GM23248 (cell line): Measurements from ENCODE around the gene HEMK1. TPM values are rescaled to one million over a fixed set of nuclear protein-coding genes. Genes with fewer than 3 reads are reported as not detected.

Experiments used
- DNase-seq: peaks from one replicate; pipeline ENCODE4 v3.0.0-alpha.2; 2015
- H2AFZ ChIP-seq: fragments of 200-600 bp; sonication (generic); 2 replicates; pipeline ENCODE4 v1.6.1; 2016; ENCODE audit warnings: antibody characterized with exemption
- H3F3A ChIP-seq: fragments of 200-600 bp; sonication (generic); 2 replicates; pipeline ENCODE4 v1.6.1; 2016; ENCODE audit warnings: mild to moderate bottlenecking, antibody characterized with exemption, mixed run types; ENCODE audit not compliant: insufficient read depth
- H3K27ac ChIP-seq: fragments of 200-600 bp; sonication (generic); 2 replicates; pipeline ENCODE4 v1.5.1; 2016; ENCODE audit warnings: mild to moderate bottlenecking
- H3K27me3 ChIP-seq: fragments of 200-600 bp; sonication (generic); replicated peaks from 2 replicates; pipeline ENCODE4 v1.6.1; 2016; ENCODE audit warnings: mild to moderate bottlenecking; ENCODE audit not compliant: insufficient read depth
- H3K36me3 ChIP-seq: fragments of 200-600 bp; sonication (generic); 2 replicates; pipeline ENCODE4 v1.6.1; 2016; ENCODE audit warnings: low read depth, mild to moderate bottlenecking
- H3K4me1 ChIP-seq: fragments of 200-600 bp; sonication (generic); 2 replicates; pipeline ENCODE4 v1.6.1; 2016; ENCODE audit warnings: mild to moderate bottlenecking; ENCODE audit not compliant: insufficient read depth
- H3K4me2 ChIP-seq: fragments of 200-600 bp; sonication (generic); one replicate; pipeline ENCODE4 v1.6.1; 2016; ENCODE audit warnings: mild to moderate bottlenecking; ENCODE audit not compliant: unreplicated experiment
- H3K4me3 ChIP-seq: fragments of 200-600 bp; sonication (generic); 2 replicates; pipeline ENCODE4 v1.5.1; 2016; ENCODE audit warnings: mild to moderate bottlenecking
- H3K79me2 ChIP-seq: fragments of 200-600 bp; sonication (generic); 2 replicates; pipeline ENCODE4 v1.6.1; 2016; ENCODE audit warnings: mild to moderate bottlenecking; ENCODE audit not compliant: insufficient read depth
- H3K9ac ChIP-seq: fragments of 200-600 bp; sonication (generic); 2 replicates; pipeline ENCODE4 v1.6.1; 2016; ENCODE audit warnings: mild to moderate bottlenecking
- H3K9me2 ChIP-seq: fragments of 200-600 bp; sonication (generic); 2 replicates; pipeline ENCODE4 v1.6.1; 2016; ENCODE audit warnings: mixed run types, mild to moderate bottlenecking, moderate library complexity; ENCODE audit not compliant: insufficient read depth
- H3K9me3 ChIP-seq: fragments of 200-600 bp; sonication (generic); one replicate; pipeline ENCODE4 v1.6.1; 2017; ENCODE audit warnings: low read depth
- H4K20me1 ChIP-seq: fragments of 200-600 bp; sonication (generic); 2 replicates; pipeline ENCODE4 v1.6.0; 2016; ENCODE audit not compliant: insufficient read depth
- EZH2 ChIP-seq: fragments of 200-600 bp; sonication (generic); IDR thresholded peaks from 2 replicates; pipeline ENCODE4 v1.6.1; 2018; ENCODE audit warnings: antibody characterized with exemption, mild to moderate bottlenecking; ENCODE audit not compliant: insufficient read depth, poor library complexity, severe bottlenecking
- EZH2phosphoT487 ChIP-seq: fragments of 200-600 bp; sonication (generic); IDR thresholded peaks from 2 replicates; pipeline ENCODE4 v1.6.1; 2018; ENCODE audit warnings: antibody characterized with exemption, moderate library complexity, mild to moderate bottlenecking, low read depth; ENCODE audit not compliant: insufficient read depth
- WGBS, 2 experiments: methylation state at CpG; one replicate each; pipeline ENCODE4 v1.1.6; 2015 to 2017; ENCODE audit warnings: low lambda C conversion rate in 2 of 2, low coverage in 1 of 2; ENCODE audit errors: missing lambda C conversion rate in 2 of 2; 5-methylcytosine and 5-hydroxymethylcytosine counted together
- in situ Hi-C: fragments of 300-500 bp; cut with MboI; formaldehyde crosslinking; loops from 2 replicates; pipeline ENCODE4 v1.15.0; 2020
- polyA plus RNA-seq: library from polyadenylated mRNA; unstranded; fragments of >200 nt; fragmentation: Nextera tagmentation; extraction: Ambion mirVana; gene quantifications from 2 replicates; pipeline ENCODE4 v1.2.1, GENCODE V29; 2016
- total RNA-seq: library from RNA; depleted of rRNA; stranded (reverse); fragments of >200 nt; shearing (Covaris generic); gene quantifications from 2 replicates; pipeline ENCODE4 v1.2.3, GENCODE V29; 2014

Gene HEMK1
- total and polyA plus RNA-seq, 2 experiments from 2014 or later = 15.8 to 17.3 TPM

DNA sequence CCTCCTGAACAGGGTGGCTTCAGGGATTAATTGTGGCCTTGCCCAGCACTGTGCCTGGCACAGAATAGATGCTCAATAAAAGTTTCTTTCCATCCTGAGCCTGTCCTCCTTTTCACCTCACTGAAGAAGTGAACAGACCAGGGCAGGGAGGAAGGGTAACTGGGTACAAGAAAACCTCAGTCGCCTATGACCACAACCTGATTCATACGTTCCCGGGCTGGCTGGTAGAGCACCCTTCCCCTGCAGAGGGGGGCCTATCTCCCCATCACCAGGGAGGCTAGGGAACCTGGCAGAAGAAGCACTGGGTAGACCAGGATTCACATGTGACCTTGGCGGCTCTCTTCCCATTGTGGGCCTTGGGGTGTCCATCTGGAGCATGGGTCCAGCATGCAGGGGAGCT lies 38.1 kb upstream of the HEMK1 start:
- no peaks in the 10 kb centered on the region for H3F3A ChIP-seq
- no peak for DNase-seq
- no peaks in the 10 kb centered on the region for H3K79me2 ChIP-seq
- no peak overlapping the region for H3K4me3 ChIP-seq
- no peak overlapping the region for H3K4me2 ChIP-seq
- H3K27me3 ChIP-seq = peaks cover 20% of the 10 kb centered on the region
- TF ChIP-seq EZH2phosphoT487 (no peak), EZH2 (no peak)
- no peaks in the 10 kb centered on the region for H3K4me1 ChIP-seq
- no peaks in the 10 kb centered on the region for H4K20me1 ChIP-seq
- no peak overlapping the region for H3K9ac ChIP-seq
- H3K9me2 ChIP-seq = no peaks in the 10 kb centered on the region
- 56 to 58% methylated on average over 4 of the region's 4 CpGs for WGBS, 2 experiments
- no peak overlapping the region for H3K27ac ChIP-seq
- in situ Hi-C loops = loop anchor here (10.0 to 25.0 kb wide), 2 partner anchors 186 to 319 kb away; partner anchors contain the start of genes RASSF1, SLC38A3 and ZMYND10
- H3K9me3 ChIP-seq = no peaks in the 10 kb centered on the region
- H2AFZ ChIP-seq = no peak overlapping the region
- no peaks in the 10 kb centered on the region for H3K36me3 ChIP-seq

DNA sequence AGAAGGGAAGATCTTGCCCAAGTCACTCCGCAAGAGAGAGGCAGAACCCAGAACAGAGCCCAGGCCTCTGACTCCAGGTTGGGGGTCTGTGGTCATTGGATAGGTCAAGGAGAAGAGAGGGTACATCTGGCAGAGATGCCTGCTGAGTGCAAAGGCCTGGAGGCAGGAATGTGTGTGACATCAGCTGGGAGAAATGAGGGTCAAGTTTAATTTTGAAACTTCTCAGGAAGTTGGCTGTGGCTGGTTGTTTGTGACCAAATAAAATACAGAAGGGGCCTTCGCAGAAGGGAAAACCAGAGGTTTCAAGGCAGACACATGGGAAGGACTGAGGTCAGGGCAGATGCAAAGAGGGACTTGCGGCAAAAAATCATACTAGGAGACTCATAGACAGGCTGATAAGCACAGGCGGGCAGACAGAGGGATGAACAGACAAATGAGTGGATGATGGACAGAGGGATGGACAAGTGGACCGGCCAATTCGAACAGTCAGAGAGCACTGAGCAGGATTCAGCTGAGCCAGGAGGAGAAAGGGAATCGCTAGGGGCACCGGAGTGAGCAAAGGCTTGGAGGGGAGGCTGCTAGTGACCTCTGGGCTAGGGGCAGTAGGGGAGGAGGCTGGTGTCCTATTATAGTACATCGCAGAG lies 37.1 kb upstream of the HEMK1 start:
- Histone ChIP-seq H3K79me2 (no peaks in the 10 kb centered on the region), H3K9ac (no peak overlapping the region), H3K36me3 (no peaks in the 10 kb centered on the region), H3K27me3 (peaks cover 24% of the 10 kb centered on the region), H4K20me1 (no peaks in the 10 kb centered on the region), H3K4me1 (no peaks in the 10 kb centered on the region), H3F3A (no peaks in the 10 kb centered on the region), H3K4me2 (no peak overlapping the region), H3K27ac (no peak overlapping the region), H3K9me2 (no peaks in the 10 kb centered on the region), H2AFZ (no peak overlapping the region), H3K9me3 (no peaks in the 10 kb centered on the region), H3K4me3 (no peak overlapping the region)
- TF ChIP-seq EZH2phosphoT487 (no peak), EZH2 (no peak)
- 78 to 80% methylated on average over 9 of the region's 9 CpGs for WGBS, 2 experiments
- DNase-seq = peak; percentile 24
- in situ Hi-C loops = loop anchor here (10.0 to 25.0 kb wide), 2 partner anchors 187 to 320 kb away; partner anchors contain the start of genes RASSF1, SLC38A3 and ZMYND10

- Histone ChIP-seq H4K20me1 (no peaks in the 10 kb centered on the region), H3K4me3 (no peak overlapping the region), H3K9me3 (no peaks in the 10 kb centered on the region), H3F3A (no peaks in the 10 kb centered on the region), H3K36me3 (no peaks in the 10 kb centered on the region), H3K27me3 (peaks cover 24% of the 10 kb centered on the region), H3K9me2 (no peaks in the 10 kb centered on the region), H3K9ac (no peak overlapping the region), H3K27ac (no peak overlapping the region), H3K4me2 (no peak overlapping the region), H3K4me1 (no peaks in the 10 kb centered on the region), H3K79me2 (no peaks in the 10 kb centered on the region), H2AFZ (no peak overlapping the region)
- no peak for DNase-seq
- no peak for TF ChIP-seq EZH2phosphoT487
- no peak for TF ChIP-seq EZH2
- 58 to 59% methylated on average over 13 of the region's 13 CpGs for WGBS, 2 experiments
- in situ Hi-C loops = loop anchor here (10.0 to 25.0 kb wide), 2 partner anchors 189 to 321 kb away; partner anchors contain the start of genes RASSF1, SLC38A3 and ZMYND10
Measured at GRCh38 chr3:50533316-50533715, 36.0 kb upstream of the HEMK1 start.

DNA sequence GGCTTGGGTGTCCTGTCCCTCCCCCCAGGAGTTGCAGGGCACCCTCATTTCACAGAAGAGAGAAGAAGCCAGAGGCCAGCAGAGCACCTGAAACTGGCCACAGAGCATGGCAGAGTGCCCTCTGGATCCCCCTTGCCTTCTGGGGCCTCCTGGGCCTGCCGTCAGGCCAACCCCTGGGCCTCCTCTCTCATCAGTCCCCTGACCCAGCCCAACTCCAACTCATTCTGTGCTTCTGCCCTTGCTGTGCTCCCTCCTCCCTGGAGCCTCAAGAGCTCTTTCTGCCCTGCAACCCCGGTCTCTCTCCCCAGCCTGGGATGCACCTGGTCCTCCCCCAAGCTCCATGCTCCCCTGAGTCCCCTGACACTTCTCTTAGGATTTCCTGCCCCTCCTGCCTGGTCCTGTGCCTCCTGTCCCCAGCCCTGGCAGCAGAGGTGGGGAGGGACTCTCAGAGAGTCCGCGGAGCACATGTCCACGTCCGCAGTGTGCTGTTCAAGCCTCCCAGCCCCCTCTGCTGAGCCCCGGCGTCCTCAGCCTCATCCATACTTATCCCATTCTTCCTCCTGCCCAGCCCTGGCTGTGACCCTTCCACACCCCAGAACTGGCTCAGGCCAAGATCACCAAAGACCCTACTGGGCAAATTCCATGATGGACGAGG lies 35.4 kb upstream of the HEMK1 start:
- Histone ChIP-seq H3K4me3 (no peak overlapping the region), H3K9ac (no peak overlapping the region), H3K4me2 (no peak overlapping the region), H3K79me2 (no peaks in the 10 kb centered on the region), H2AFZ (no peak overlapping the region), H3K27ac (no peak overlapping the region), H3F3A (no peaks in the 10 kb centered on the region), H3K36me3 (no peaks in the 10 kb centered on the region), H3K9me2 (no peaks in the 10 kb centered on the region), H4K20me1 (no peaks in the 10 kb centered on the region), H3K9me3 (no peaks in the 10 kb centered on the region), H3K4me1 (no peaks in the 10 kb centered on the region), H3K27me3 (peaks cover 29% of the 10 kb centered on the region)
- WGBS, 2 experiments = 73 to 74% methylated on average over 9 of the region's 9 CpGs
- no peak for DNase-seq
- in situ Hi-C loops = loop anchor here (10.0 to 25.0 kb wide), 2 partner anchors 189 to 322 kb away; partner anchors contain the start of genes RASSF1, SLC38A3 and ZMYND10
- TF ChIP-seq EZH2phosphoT487 (no peak), EZH2 (no peak)
